K562 (cell line): Measurements from ENCODE around the gene TMTC2. TPM values are rescaled to one million over a fixed set of nuclear protein-coding genes. Genes with fewer than 3 reads are reported as not detected.

Experiments
- BRF2 ChIP-seq: IDR thresholded peaks from 3 replicates; pipeline ENCODE4 v1.6.1; 2011; ENCODE audit warnings: borderline replicate concordance, mild to moderate bottlenecking; ENCODE audit not compliant: insufficient read length, insufficient read depth
- CBX1 ChIP-seq: sonication (generic); IDR thresholded peaks from 2 replicates; pipeline ENCODE4 v1.6.1; 2016; ENCODE audit warnings: antibody characterized with exemption, low read depth, mild to moderate bottlenecking
- E2F1 ChIP-seq: sonication (generic); formaldehyde crosslinking; IDR thresholded peaks from 2 replicates; pipeline ENCODE4 v1.8.1; 2023; ENCODE audit warnings: mild to moderate bottlenecking, missing genetic modification reagents, moderate library complexity
- HEY1 ChIP-seq: fragments of 250-450 bp; sonication (Bioruptor Pico); IDR thresholded peaks from 2 replicates; pipeline ENCODE4 v1.5.0; 2020; ENCODE audit warnings: mild to moderate bottlenecking, moderate library complexity, borderline replicate concordance
- IRF9 ChIP-seq: fragments of 450-650 bp; IDR thresholded peaks from 2 replicates; pipeline ENCODE4 v1.6.1; 2016; ENCODE audit warnings: missing biosample characterization, missing genetic modification characterization
- MED1 ChIP-seq: sonication (generic); formaldehyde crosslinking; IDR thresholded peaks from 2 replicates; pipeline ENCODE4 v1.8.1; 2023; ENCODE audit warnings: missing genetic modification reagents, borderline replicate concordance
- ZNF174 ChIP-seq: fragments of 250-450 bp; sonication (Bioruptor Pico); IDR thresholded peaks from 2 replicates; pipeline ENCODE4 v1.4.0; 2020; ENCODE audit warnings: mild to moderate bottlenecking
- polyA plus RNA-seq, 8 experiments: library from polyadenylated mRNA; depleted of rRNA in 4 of 8; stranded (reverse) in 5 of 8; unstranded in 3 of 8; fragments of >200 nt; fragmentation: Nextera tagmentation in 2 of 8; fragmentation: Illumina TruSeq in 1 of 8; extraction: Ambion mirVana in 2 of 8; extraction: Trizol in 1 of 8; gene quantifications; 2 replicates each; pipeline versions ENCODE4 v1.2.1 to v1.2.3, GENCODE V29; 2011 to 2014; ENCODE audit warnings: inconsistent platforms in 1 of 8, missing spikeins in 1 of 8
- total RNA-seq, 7 experiments: library from RNA; depleted of rRNA in 6 of 7; stranded (reverse); fragments of >200 nt in 6 of 7; fragmentation: Illumina TruSeq in 2 of 7; extraction: Trizol in 2 of 7; gene quantifications; 2 replicates each; pipeline versions ENCODE4 v1.2.1 to v1.2.3, GENCODE V29; 2011 to 2021; ENCODE audit warnings: low replicate concordance in 1 of 7

The TMTC2 gene
- total and polyA plus RNA-seq, 9 of the 15 experiments (the other 6 are each of a cell fraction or from before 2014, with no cell fraction given) = 0.29 to 1.1 (median 0.55) TPM

- TF ChIP-seq IRF9 = no peak
- TF ChIP-seq HEY1 (CRISPR knock-in tag) = no peak
- TF ChIP-seq BRF2 = no peak
- TF ChIP-seq CBX1 = no peak
- no peak for TF ChIP-seq MED1
- TF ChIP-seq ZNF174 (CRISPR knock-in tag) = no peak
- TF ChIP-seq E2F1 (CRISPR knock-in tag) = no peak
- TF ChIP-seq, all 486 proteins: peak for 3
Measured at GRCh38 chr12:82686168-82687020, at the start of gene TMTC2 (continued).
